T47D (cell line): ENCODE measurements around the gene PRRT2.
A peak's percentile ranks its signal among the peaks of the same experiment; 100 is the strongest.
"Not testable (repeated sequence)": the region's sequence is repeated elsewhere in the genome, so short reads cannot be mapped to it uniquely, and the experiment has no call there.

Source experiments
- DNase-seq, 2 experiments: peaks; one replicate each; pipeline versions ENCODE4 v3.0.0 to v3.0.0-alpha.2; 2011 to 2012; ENCODE audit warnings: low read depth in 1 of 2, low spot score in 1 of 2
- JUND ChIP-seq: IDR thresholded peaks from 2 replicates; pipeline ENCODE4 v1.6.1; 2012; ENCODE audit warnings: low read depth
- in situ Hi-C: cut with HindIII; loops from 2 replicates; pipeline ENCODE4 v1.10.0; 2016; ENCODE audit warnings: low sequenced_read_pairs, low pct_unique_long_range_greater_than_20kb

PRRT2 gene

GRCh38 chr16:29820271-29820701, 8.3 kb downstream of the PRRT2 start, which contains the start of gene MVP:
Gene MVP, plus strand, starts transcription at chr16:29820462. Its CDS starts 10,088 bp downstream, at chr16:29830550.
- in situ Hi-C loops, result no loop called here
- no peak for TF ChIP-seq JUND
- DNase-seq, result peak; percentile 62 to 80

DNA sequence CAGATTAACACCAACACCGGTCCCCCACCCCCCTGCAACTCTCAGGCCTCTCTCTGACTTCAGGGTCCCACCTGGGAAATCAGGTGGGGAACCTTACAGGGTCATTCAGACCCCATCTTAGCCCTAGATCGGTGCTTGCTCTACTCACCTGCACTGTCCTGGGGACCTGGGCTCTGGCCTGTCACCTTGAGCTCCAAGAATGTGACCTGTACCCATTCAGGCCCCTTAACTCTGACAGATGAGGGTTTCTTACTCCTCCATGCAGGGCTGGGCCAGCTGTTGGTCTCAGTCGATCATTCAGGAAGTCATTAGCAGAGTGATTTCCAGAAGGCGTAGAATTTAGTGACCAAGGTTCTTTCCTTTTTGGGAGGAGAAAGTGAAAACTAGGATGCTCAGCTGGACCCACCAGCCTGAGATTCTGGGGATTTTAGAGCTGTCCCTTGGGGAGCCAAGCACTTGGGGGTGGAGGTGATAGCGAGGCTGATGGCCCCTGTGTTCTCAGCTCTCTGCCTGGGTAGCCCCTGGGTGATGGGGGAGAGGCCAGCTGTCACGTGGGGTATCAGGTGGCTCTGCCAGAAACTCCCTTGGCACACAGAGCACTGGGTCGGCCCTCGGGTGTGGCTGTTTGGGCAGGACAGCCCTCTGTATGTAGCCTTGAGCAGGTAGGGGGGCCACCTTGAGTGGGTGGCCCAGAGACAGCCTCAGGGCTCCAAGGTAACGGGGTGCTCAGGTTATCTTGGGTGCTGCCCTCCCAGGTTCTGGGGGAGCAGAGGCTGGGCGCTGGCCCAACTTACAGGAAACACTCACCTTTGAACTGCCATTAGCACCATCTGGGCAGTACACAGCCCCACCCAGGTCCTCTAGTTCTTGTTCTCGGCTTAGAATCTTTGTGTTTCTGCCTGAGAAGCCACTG, 9.0 kb downstream of the PRRT2 start:
- in situ Hi-C loops, result no loop called here
- no peak for TF ChIP-seq JUND
- DNase-seq, result no peak

GRCh38 chr16:29821643-29822115, 9.7 kb downstream of the PRRT2 start:
- in situ Hi-C loops, result no loop called here
- no peak for TF ChIP-seq JUND
- no peak for DNase-seq

DNA sequence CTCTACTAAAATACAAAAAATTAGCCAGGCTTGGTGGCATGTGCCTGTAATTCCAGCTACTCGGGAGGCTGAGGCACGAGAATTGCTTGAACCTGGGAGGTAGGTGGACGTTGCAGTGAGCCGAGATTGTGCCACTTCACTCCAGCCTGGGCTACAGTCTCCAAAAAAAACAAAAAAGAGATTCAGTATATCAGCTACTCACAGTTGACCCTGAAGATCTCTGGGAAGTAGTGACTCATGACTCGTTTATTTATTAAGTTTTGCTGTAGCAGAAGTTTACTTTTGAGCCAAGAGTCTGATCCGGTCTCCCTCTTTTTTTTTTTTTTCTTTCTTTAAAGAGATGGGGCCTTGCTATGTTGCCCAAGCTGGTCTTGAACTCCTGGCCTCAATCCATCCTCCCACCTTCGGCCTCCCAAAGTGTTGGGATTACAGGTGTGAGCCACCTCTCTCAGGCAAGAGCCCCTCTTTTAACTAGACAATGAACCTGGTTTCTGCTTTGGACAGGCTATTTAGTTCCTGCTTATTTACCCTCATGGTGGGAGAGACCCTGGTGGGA, 12.7 kb downstream of the PRRT2 start:
- in situ Hi-C loops, result no loop called here
- TF ChIP-seq JUND, result no peak

DNA sequence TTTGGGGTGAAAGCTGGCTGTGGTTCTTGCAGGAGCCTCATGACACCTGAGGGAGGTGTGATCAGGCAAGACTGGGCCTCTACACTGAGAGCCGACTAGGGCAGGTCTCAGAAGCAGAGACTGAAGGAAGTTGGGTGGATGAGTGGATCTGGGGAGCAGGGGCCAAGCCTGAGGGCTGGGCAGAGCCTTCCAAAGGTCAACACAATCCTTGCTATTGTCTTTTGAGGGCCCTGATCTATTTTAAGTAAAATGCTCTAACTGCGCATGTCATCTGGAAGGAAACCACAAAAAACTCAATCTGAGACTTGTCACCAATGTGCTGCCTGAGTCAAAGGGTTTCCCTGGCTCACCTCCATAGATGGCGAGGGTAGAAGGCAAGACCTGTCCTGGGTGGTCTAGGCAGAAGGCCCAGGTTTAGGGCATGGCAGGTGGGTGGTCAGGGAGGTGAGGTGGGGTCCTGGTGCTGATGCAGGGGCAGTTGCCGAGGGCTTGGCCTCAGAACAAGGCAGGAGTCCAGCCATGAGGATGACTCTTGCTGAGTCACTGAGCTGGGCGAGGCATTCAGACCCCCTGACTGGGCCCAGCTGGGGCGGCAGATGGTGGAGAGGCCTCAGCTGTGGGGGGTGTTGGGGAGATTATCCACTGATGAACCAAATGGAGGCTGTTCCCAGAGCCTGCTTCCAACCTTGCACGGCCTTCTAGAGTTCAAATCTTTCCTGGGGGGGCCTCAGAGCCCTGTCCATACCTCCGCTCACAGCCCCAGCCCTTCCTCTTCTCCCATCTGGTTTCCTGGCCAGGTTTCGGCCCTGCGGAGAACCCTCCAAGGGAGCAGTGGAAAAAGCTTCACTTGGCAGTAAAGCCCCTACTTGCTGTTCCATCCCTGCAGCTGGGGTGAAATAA, 13.4 kb downstream of the PRRT2 start:
- DNase-seq, result no peak
- TF ChIP-seq JUND, result no peak

More for the DNA sequence above, 12.7 kb downstream of the PRRT2 start:
- DNase-seq, result no peak

DNA sequence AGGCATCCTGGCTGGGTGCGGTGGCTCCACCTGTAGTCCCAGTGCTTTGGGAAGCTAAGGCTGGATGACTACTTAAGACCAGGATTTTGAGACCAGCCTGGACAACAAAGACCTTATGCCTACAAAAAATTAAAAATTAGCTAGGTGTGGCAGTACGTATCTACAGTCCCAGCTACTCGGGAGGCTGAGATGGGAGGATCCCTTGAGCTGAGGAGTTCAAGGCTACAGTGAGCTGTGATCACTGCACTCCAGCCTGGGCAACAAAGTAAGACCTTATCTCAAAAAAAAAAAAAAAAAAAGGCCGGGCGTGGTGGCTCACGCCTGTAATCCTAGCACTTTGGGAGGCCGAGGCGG, 14.3 kb downstream of the PRRT2 start:
- no peak for TF ChIP-seq JUND
- in situ Hi-C loops, result no loop called here
- no peak for DNase-seq

More for the DNA sequence above, 13.4 kb downstream of the PRRT2 start:
- in situ Hi-C loops, result no loop called here

DNA sequence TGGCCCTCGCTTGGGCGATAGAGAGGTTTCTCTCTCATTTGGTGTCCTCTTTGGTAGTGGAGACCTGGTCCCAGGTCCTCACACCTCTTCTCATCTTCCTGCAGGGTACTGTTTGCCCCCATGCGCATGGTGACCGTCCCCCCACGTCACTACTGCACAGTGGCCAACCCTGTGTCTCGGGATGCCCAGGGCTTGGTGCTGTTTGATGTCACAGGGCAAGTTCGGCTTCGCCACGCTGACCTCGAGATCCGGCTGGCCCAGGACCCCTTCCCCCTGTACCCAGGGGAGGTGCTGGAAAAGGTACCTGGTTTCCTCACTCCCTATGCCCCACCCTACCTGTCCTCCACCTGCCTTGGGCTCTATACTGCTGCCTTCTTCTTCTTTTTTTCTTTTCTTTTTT, 18.8 kb downstream of the PRRT2 start:
- no peak for DNase-seq
- in situ Hi-C loops, result no loop called here
- TF ChIP-seq JUND, result no peak

DNA sequence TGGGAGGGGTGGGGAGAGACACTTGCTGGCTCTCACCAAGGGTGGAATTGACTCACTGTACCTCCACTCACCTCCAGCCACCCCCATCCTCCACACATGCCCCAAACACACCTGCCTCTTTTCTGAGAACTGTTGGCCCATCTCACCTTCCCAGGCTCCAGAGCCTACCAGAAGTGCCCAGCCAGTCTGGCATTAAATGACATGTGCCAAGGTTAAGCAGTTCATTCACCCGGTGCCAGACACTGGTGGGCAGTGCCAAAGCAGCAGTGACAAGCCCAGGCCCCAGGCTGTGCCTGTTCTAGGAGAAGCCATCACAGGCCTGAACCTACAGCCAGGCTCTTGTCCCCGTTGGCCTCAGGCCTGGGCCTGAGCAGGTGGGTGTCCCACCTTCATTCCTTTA, 19.5 kb downstream of the PRRT2 start:
- in situ Hi-C loops, result no loop called here
- no peak for TF ChIP-seq JUND
- no peak for DNase-seq

GRCh38 chr16:29833219-29833618, 21.2 kb downstream of the PRRT2 start:
- DNase-seq, in situ Hi-C loops: not testable (repeated sequence)

- TF ChIP-seq JUND, result no peak
- DNase-seq, result no peak
- in situ Hi-C loops, result no loop called here
These were observed 22.1 kb downstream of the PRRT2 start for GRCh38 chr16:29834079-29834478.

DNA sequence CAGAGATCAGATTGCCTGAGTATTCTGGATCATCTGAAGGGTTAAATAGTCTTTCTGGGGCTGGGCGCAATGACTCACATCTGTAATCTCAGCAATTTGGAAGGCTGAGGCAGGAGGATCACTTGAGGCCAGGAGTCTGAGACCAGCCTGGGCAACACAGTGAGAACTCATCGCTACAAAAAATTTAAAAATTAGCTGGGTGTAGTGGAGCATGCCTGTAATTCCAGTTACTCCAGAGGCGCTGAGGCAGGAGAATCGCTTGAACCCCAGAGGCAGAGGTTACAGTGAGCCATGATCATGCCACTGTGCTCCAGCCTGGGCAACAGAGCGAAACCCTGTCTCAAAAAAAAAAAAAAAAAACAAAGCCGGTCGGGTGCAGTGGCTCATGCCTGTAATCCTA, 23.9 kb downstream of the PRRT2 start:
- in situ Hi-C loops, result no loop called here

GRCh38 chr16:29836623-29837022, 24.6 kb downstream of the PRRT2 start:
- in situ Hi-C loops, result no loop called here
- no peak for DNase-seq
- TF ChIP-seq JUND, result no peak

More for the DNA sequence above, 23.9 kb downstream of the PRRT2 start:
- DNase-seq, result no peak
- TF ChIP-seq JUND, result no peak
